NCI-H128 (cell line): ENCODE data around the gene STK25.
A peak's percentile ranks its signal among the peaks of the same experiment; 100 is the strongest.

Source experiments
- DNase-seq: peaks from one replicate; lab custom pipeline; 2025; ENCODE audit not compliant: unreplicated experiment; lab: John Stamatoyannopoulos, UW

The STK25 gene

DNA sequence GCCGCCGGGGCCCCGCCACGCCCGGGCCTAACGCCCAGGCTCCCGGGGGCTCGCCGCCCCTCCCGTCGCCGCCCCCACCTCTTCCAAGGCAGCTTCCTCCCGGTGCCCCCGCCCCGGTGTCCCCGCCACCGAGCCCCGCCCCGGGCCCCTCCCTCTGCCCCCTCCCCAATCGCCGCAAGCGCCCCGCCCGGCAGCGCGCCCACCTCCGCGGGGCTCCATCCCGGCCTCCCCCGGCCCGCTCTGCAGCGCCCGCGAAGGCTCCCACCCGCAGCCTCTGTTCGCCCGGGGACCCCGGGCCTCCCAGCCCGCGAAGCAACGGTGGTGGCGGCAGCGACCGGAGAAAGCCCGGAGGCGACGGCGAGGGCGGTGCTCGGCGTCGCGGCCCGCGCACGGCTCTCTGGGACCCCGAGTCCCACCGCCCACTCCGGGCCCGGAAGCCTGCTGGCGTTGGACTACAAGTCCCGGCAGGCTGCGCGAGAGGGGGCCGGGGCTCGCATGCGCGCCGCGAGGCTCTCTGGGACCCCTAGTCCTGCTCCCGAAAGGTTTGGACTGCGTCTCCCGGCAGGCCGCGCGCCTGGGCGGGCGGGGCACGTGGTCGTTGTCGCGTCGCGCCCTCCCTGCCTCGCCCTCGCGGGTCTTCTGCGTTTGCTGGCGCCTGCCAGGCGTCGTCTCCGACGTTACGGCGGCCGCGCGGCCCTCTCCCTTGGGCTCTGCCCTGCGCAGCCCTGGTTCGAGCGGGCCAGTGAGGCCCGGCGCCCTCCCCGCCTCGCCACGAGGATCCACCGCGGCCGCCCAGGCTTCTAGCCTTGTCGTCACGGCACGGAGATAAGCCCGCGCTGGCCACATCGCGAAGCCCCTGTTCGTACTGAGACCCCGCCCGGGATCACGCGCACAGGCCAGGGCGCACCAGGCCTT is at the start of gene STK25:
Gene STK25 (minus strand): TSS at position 345 of the 915 bp plus-strand sequence. CDS start 549 bp downstream, outside the sequence.
- DNase-seq: peak; percentile 82

DNA sequence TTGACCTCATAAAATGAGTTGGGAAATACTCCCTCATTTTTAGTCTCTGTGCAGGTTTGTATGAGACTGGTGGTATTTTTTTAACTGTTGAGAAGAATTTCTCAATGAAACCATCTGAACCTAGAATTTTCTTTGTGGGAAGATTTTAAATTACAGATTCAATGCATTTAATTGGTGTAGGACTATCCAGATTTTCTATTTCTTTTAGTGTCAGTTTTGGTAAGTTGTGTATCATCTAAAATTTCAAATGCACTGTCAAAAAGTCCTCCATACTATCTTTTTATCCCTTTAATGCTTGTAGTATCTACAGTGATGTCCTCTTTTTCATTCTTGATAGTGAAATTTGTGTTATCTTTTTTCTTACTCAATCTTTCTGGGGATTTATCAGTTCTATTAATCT is 48.4 kb upstream of the STK25 start:
- no peak for DNase-seq

DNA sequence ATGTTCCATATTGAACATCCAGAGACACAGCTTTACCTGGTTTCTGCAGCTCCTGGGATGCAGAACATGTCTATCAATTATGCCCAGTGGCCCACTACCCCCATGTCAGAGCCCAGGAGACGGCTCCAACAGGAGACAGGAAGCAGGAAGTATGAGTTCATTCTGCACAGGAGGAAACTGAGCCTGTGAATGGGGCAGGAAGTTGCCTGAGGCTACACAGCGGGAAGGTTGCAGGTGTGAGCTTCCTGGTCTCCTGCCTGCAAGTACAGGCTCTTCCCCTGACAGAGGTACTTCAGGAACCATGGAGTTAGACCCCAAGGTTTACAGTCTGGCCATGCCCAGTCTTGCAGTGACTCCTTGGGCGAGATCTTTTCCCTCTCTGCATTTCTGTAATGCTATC is 47.3 kb upstream of the STK25 start:
- no peak for DNase-seq

DNA sequence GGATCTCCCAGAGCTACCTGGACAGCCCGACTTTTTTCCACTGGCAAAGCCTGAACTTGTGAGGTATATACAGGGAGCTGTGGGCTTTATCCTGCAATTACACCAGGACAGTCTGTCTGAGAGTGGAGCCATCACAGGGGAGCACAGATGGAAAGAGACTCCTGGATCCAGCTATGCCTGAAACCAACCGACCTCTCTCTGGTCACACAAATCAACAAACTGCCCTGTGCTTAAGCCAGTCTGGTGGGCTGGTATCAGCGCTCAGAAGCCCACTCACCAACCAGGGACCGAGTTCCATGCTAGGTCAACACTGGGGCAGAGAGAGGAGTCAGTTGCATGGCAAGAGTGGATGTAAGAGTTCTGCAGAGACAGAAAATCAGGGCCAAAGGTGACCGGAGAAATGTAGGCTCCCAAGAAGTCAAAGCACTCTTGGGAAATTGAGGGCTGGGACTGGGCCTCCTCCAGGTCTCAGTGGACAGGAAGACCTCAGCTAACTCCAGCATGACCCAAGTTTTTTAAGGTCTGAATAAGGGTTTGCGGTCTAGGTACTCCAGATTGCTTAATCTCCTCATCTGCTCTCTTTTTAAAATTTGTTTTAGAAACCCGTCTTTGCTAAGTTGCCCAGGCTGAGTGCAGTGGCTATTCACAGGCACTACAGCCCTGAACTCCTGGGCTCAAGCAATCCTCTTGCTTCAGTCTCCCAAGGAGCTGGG is 46.4 kb upstream of the STK25 start:
- DNase-seq: no peak

DNA sequence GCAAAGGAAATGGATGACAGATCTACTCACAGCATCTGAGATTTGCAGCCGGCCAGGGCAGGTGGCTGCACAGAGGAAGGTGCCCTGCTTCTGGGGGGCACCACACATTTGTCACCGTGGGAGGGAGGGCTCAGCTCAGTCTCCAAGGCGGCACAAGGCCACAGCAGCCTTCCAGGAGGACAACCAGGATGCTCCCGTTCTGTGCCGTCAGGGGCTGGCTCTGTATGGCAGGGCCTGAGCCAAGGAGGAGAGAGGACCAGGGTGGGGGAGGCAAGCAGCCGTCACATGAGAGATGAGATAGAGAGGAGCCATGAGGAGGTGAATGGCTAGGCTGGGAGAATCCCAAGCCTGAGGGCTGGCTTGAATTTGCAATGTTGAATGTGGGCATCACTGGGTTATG is 45.6 kb upstream of the STK25 start:
- no peak for DNase-seq

DNA sequence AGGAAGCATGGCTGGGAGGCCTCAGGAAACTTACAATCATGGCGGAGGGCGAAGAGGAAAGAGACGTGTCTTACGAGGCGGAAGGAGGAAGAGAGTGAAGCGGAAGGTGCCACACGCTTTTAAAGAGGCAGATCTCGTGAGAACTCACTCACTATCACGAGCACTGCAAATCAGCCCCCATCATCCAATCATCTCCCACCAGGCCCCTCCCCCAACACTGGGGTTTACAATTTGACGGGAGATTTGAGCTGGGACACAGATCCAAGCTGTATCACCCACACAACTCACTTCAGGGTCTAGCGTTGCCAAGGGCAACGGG is 45.1 kb upstream of the STK25 start:
- no peak for DNase-seq

DNA sequence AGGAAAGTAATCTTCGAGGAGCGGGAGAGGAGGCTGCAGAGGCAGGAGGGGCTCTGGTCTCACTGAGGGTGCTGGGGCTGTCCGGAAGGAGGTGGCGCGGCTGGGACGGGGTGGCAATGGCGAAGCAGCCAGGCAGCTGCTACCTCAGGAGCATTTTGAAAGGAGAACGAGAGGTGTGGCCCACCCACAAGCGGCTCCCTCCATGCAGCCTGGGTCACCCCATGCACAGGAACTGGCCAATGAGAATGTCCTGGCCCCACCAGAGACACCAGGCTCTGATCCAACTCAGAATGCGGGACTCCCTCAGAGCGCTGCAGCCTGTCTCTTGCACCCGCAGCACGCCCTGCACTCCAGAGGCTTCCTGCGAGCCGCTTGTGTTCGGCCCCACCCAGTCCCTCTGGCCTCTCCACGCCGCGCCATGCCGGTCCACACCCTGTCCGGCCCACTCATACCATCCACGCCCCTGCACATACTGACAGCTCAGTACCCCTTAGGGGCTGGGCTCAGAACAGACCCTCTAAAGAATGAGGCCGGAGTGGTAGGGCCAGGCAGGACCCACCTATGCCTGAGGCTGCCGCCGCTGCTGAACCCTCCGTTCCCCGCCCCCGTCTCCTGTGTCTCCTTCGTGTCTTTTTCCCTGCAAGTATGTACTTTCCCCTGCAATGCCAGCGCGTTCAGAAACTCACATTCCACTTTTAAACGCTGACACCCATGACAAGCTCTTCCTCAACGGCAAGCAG is 43.8 kb upstream of the STK25 start:
- no peak for DNase-seq

DNA sequence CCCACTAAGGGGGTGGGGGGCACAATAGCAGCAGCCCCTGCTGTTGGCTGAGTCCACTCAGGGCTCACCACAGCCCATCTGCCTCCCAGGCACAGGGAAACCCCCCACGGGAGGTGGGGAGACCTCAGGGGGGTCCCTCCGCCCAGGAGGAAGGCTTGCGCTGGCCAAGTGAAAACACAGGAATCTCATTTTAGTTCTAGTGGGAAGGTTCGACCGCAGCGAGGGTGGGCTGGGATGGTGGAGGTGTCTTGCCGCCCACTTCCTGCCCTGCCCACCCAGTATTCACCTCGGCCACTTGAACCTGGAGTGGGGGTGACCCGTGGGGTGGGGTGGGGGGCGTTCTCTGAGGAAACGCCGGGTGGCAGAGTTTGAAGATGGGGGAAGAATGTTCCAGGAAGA is 43.2 kb upstream of the STK25 start:
- DNase-seq: no peak

DNA sequence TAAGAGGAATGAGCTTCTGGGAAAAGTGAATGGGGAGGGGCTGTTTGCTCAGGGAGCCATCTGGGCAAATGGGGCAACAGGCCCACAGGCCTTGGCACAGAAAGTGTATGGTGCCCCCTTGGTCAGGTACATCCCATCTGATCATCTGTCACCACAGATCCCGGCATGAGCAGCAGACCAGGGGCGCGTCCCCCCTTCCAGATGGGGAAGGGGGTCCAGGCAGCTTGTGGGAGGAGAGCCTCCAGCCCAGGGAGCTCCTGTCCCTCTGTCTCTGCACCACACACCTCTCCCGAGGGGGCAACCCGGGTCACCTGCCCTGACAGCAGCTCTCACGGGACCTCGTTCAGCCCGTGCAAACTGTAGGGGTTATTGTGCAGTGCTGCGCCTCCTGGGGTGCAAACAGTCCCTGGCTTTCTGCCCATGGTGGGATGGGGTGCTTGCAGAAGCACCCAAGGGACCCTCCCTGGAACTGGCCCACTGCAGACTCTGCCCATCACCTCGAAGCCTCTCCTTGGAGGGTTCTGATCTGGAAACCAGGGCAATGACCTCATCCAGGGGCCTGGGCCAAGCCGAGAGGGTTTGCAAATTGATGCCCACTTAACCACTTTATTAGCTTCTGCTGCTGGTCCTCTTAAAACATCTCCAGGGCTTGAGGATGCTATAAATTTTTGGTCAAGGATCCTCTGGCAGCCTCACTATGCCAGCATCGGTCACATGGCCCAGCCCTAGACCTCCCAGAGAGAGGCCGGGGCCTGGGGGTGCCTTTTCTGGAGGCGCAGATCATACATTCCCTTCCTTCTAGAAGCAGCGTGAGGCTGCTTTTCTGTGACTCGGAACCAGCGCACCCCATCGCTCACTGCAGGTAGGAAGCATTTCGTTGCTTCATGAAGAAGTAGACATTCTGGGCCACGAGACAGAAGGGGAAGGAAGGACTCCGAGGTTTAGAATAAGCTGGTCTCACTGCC is 42.5 kb upstream of the STK25 start:
- DNase-seq: no peak

DNA sequence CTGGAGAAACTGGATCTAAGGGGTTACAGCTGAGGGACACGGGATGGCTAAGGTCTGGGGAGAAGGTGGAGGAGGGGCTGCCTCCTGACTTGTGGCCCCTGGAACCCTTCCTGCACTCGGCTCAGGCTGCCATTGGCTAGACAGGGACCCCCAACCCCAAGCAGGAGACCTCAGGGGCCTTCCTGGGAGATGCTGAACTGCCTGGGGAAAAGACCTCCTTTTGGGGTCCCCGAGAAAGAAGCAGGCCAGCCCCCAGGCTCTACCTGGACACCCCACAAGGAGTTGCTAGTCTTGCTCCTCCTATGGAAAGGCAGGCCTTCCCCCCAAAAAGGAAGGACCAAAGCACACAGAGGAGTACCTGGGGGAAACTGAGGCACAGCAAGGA is 40.1 kb upstream of the STK25 start:
- DNase-seq: no peak

DNA sequence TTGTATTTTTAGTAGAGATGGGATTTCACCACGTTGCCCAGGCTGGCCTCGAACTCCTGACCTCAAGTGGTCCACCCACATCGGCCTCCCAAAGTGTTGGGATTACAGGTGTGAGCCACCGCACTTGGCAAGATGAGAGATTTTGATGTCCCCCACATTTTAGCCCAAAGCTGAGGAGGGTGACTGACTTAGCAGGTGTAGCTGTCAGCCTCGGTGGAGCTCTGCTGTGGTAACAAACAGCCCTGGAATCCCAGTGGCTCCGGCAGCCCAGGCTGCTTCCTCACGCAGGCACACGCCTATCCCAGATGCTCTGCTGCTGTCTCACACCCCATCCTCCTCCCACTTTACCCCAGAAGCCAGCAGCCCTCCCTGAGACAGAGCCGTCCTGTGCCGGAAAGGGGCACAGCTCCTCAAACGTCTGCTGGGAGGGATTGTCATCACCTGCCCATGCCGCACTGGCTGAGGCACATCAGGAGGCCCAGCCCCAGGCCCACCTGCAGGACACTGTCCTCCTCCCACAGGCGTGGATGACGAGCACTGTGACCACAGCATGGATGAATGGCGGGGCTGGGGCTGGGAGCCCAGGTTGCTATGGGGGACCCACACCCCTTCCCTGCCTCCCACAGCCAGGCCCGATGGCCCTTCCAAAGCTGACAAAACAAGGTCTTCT is 39.5 kb upstream of the STK25 start:
- DNase-seq: no peak

DNA sequence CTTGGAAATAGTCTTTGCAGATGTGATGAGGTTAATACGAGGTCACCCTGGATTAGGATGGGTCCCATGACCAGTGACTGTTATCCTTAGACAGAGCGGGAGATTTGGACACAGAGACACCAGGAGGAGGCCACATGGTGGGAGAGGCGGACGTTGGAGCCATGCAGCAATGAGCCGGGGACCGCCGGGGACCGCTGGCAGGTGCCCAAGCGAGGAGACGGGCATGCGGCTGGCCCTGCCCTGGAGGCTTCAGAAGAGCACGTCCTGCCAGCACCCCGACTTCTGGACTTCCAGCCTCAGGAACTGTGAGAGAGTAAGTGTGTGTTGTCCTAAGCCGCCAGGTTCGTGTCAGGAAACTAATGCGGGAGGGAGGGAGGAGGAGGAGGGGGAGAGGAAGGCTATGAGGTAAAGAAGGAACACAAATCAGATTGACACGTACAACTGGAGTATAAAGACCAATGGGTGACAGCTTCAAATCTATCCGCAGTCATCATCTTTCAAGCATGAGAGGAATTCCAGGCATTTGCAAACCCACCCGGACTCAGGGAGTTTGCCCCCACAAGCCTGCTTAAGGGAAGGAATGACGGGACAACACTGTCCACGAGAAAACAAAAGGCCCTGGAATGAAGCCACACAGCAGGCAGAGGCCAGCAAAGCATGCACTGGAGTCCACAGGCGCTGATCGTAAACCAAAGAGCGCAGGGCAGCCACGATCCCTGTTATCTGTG is 38.6 kb upstream of the STK25 start:
- DNase-seq: no peak

DNA sequence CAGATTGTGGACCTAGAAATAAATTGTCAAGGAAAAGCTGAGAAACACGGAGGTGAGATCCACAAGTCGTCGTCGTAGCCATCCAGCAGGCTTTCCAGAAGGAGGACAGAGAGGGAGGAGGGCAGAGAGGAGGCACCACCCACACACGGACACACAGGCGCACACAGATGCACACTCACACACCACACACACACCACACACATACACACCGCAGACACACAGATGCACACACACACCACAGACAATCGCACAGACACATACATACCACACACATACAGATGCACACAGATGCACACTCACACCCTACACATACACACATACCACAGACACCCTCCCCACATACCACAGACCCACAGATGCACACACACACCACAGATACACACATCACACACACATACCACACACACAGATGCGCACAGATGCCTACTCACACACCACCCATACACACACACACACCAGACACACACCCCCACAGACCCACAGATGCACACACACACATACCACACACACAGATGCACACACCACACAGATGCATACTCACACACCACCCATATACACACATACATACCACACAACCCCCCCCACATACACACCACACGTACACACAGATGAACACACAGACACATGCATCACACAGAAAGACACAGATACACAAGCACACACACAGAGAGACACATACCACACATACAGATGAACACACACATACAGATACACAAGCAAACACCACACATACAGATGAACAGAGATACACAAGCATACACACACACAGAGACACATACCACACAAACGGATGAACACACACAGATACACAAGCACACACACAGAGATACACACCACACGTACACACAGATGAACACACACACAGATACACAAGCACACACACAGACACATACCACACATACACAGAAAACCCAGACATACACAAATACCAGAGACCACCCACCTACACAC is 37.4 kb upstream of the STK25 start:
- DNase-seq: no peak

DNA sequence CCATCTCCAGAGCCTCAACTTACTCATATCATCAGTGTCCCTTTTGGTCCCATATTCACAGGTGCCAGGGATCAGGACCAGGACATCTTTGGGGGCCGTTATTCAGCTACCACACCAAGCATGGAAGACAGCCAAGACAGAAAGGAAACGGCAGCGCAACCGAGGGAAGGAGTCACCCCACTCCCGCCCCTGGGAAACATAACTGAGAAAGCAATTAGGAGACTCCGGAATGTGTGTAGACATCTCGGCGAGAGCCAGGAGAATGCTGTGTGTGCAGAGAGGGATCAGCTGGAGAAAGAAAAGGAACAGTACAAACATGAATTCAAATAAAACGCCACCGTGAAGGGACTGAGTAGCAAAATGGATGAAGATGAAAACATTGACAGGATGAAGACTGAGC is 36.7 kb upstream of the STK25 start:
- DNase-seq: no peak

DNA sequence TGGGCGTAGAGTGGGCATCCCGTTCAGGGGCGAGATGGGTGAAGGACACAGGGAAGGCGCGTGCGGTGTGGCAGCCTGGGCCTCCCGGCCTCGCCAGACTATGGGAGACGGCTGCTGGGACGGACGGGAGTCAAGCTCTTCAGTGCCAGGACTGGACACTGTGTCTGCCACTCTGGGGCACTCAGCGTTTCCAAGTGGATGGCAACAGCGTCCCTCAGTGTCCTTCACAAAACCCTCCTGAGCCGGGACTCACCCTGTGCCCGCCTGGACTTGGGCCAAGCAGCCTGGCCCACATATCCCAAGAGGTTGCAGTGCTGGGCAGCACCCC is 33.9 kb upstream of the STK25 start:
- DNase-seq: no peak

DNA sequence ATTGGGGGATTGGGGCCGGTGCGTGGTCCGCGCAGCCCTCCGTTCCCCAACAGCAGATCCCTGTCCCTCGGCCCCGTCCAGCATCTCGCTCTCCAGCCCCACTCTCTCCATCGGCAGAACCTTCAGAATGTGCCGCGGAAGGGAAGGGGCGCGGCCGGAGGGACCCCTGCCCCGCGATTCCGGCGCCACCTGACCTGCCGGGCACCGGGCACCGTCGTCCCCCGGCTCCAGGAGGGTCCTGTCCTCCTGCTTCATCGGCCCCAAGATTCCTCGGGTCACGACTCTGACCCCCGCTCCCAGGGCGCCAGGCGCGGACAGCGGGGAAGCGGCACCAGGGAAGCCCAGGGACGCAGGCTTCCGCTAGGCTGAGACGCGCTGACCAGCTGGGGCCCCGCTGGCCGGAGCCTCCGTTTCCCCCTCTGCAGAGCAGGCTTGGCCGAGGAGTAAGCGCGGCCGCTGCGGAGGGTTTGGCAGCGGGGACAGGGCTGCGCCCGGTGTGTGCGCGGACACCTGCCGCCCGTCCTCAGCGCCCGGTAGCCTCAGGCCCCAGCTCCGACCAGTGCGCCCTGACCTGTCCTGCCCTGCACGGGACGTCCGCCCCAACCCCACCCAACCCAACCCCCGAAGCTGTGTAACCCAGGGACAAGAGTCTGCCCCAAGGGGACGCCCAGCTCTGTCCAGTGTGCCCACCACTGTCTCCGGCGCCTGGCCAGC is 33.3 kb upstream of the STK25 start:
- no peak for DNase-seq

DNA sequence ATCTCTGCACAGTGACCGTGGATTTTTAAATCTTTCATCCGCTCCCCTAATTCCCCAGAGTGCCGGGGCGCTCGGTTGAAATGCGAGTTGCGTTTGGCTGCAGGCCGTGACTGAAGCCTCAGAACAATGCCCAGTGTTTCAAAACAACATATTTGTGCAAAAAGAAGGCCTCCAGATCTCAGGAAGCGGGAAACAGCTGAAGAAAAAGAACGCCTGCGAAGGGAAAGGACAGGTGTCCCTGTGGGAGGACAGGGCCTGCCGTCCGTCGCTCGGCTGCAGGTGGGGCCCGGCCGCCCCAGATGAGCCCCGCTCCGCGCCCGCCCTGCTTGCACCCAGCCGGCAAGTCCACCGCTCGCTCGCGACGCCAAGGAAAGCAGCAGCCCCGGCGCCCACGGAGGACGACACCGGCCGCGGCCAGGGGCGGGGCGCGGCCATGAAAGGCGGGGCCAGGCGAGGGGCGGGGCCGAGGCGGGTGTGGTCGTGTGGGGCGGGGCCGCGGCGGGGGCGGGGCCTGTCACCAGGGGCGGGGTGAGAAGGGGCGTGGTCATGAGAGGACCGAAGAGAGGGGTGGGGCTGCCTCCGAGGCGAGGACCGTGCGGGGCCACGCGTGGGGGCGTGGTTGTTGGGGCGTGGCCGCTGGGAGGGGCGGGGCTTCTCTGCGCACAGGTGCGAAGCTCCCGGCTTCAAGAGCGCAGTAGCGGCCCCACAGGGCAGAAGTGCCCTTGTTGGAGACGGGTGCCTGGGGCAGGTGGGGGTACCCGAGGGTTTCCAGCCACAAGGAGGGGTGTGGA is 32.6 kb upstream of the STK25 start:
- no peak for DNase-seq
